UCSD-AML1 (cell line): ENCODE results near the gene P2RY13.

Experiments used
- DNase-seq: peaks from one replicate; lab custom pipeline; 2025; ENCODE audit not compliant: unreplicated experiment; lab: John Stamatoyannopoulos, UW

Gene P2RY13

GRCh38 chr3:151329363-151329762, at the start of gene P2RY13:
Gene P2RY13, minus strand, starts transcription at chr3:151329549. Its CDS starts 21 bp downstream, at chr3:151329528.
- no peak for DNase-seq

GRCh38 chr3:151377768-151378385, 48.5 kb upstream of the P2RY13 start:
- no peak for DNase-seq

- DNase-seq = no peak
Measured at GRCh38 chr3:151372063-151372820, 42.9 kb upstream of the P2RY13 start.

GRCh38 chr3:151371526-151371925, 42.2 kb upstream of the P2RY13 start:
- DNase-seq = no peak

GRCh38 chr3:151367448-151367847, 38.1 kb upstream of the P2RY13 start:
- DNase-seq = no peak

GRCh38 chr3:151366993-151367392, 37.6 kb upstream of the P2RY13 start:
- DNase-seq = no peak

GRCh38 chr3:151362751-151363174, 33.4 kb upstream of the P2RY13 start:
- DNase-seq = no peak

GRCh38 chr3:151357463-151357850, 28.1 kb upstream of the P2RY13 start:
- no peak for DNase-seq

GRCh38 chr3:151356794-151357462, 27.6 kb upstream of the P2RY13 start:
- no peak for DNase-seq

GRCh38 chr3:151351648-151352047, 22.3 kb upstream of the P2RY13 start:
- DNase-seq = no peak

- DNase-seq = no peak
Measured at GRCh38 chr3:151351219-151351618, 21.9 kb upstream of the P2RY13 start.

- no peak for DNase-seq
Measured at GRCh38 chr3:151350656-151351055, 21.3 kb upstream of the P2RY13 start.

GRCh38 chr3:151347432-151347831, 18.1 kb upstream of the P2RY13 start:
- DNase-seq = peak; percentile 49

- DNase-seq = no peak
Measured at GRCh38 chr3:151346292-151346691, 16.9 kb upstream of the P2RY13 start.

- no peak for DNase-seq
Measured at GRCh38 chr3:151345859-151346258, 16.5 kb upstream of the P2RY13 start.

- no peak for DNase-seq
Measured at GRCh38 chr3:151331696-151332095, 2.3 kb upstream of the P2RY13 start.

- no peak for DNase-seq
Measured at GRCh38 chr3:151330899-151331298, 1.6 kb upstream of the P2RY13 start.

GRCh38 chr3:151330379-151330778, 1.0 kb upstream of the P2RY13 start:
- no peak for DNase-seq

GRCh38 chr3:151328298-151328995, 902 bp downstream of the P2RY13 start:
- DNase-seq = no peak

- DNase-seq = no peak
Measured at GRCh38 chr3:151327571-151328198, 1.7 kb downstream of the P2RY13 start.

- no peak for DNase-seq
Measured at GRCh38 chr3:151322511-151322910, 6.8 kb downstream of the P2RY13 start.
